Fibroblast of the aortic adventitia (primary cell): ENCODE measurements around the gene TSFM. TPM values are rescaled to one million over a fixed set of nuclear protein-coding genes. Genes with fewer than 3 reads are reported as not detected.

Experiments used
- DNase-seq: peaks from one replicate; pipeline ENCODE4 v3.0.0-alpha.2; 2010; ENCODE audit warnings: low read depth
- H3K4me3 ChIP-seq: 2 replicates; pipeline ENCODE4 v1.5.1; 2011; ENCODE audit warnings: low read depth, mild to moderate bottlenecking, control low read depth, low read length, moderate library complexity
- total RNA-seq: library from RNA; depleted of rRNA; stranded (reverse); fragments of >200 nt; gene quantifications from 2 replicates; pipeline ENCODE4 v1.2.3, GENCODE V29; 2012; ENCODE audit warnings: low replicate concordance
- TF ChIP-seq, protein P1 (sequence below): IDR thresholded peaks from 2 replicates; pipeline ENCODE4 v1.5.1; 2011; ENCODE audit warnings: mild to moderate bottlenecking, low read length, control low read depth, inconsistent platforms; ENCODE audit not compliant: insufficient read depth

Gene TSFM
- total RNA-seq, 1 donor, result 19.9 TPM

DNA sequence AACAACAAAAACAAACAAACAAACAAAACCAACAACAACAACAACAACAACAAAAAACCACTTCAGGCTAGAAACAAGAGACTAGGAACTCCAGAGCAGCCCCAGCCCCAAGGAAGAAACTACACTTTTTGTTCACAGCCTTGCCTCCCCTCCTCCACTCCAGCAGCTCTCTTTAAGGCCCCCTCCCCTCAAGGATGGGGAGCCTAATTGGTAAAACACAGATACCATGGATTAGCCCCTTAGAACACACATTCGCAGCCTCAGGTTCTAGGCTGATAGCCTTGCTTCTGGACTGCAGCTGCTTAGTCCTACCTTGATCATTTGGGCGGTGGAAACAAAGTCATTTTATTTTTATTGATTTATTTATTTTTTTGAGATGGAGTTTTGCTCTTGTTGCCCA lies 47.8 kb downstream of the TSFM start:
- TF ChIP-seq, protein P1, sequence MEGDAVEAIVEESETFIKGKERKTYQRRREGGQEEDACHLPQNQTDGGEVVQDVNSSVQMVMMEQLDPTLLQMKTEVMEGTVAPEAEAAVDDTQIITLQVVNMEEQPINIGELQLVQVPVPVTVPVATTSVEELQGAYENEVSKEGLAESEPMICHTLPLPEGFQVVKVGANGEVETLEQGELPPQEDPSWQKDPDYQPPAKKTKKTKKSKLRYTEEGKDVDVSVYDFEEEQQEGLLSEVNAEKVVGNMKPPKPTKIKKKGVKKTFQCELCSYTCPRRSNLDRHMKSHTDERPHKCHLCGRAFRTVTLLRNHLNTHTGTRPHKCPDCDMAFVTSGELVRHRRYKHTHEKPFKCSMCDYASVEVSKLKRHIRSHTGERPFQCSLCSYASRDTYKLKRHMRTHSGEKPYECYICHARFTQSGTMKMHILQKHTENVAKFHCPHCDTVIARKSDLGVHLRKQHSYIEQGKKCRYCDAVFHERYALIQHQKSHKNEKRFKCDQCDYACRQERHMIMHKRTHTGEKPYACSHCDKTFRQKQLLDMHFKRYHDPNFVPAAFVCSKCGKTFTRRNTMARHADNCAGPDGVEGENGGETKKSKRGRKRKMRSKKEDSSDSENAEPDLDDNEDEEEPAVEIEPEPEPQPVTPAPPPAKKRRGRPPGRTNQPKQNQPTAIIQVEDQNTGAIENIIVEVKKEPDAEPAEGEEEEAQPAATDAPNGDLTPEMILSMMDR, result no peak
- DNase-seq, result no peak
- H3K4me3 ChIP-seq, result no peak overlapping the region

GRCh38 chr12:57832966-57833365 lies 50.4 kb downstream of the TSFM start:
- TF ChIP-seq, protein P1, result no peak
- H3K4me3 ChIP-seq, result no peak overlapping the region
- DNase-seq, result no peak

DNA sequence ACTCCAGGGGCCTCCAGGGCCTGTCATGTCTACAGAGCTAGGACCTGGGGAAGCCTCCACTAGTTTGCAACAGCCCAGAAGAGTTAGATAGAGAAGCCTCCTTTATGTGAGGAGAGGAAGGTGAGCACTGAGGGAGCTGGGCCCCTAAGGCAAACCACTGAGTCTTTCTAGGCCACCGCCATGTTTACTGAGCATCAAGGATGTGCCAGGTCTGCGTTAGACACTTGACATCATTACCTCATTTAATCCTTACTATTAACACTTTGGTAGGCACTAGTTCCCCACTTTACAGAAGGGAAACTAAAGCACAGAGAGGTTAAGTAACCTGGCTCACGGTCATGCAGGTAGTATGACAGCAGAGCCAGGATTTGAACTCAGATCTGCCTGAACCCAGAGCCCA lies 51.1 kb downstream of the TSFM start:
- DNase-seq, result no peak
- no peak overlapping the region for H3K4me3 ChIP-seq
- TF ChIP-seq, protein P1, result no peak

DNA sequence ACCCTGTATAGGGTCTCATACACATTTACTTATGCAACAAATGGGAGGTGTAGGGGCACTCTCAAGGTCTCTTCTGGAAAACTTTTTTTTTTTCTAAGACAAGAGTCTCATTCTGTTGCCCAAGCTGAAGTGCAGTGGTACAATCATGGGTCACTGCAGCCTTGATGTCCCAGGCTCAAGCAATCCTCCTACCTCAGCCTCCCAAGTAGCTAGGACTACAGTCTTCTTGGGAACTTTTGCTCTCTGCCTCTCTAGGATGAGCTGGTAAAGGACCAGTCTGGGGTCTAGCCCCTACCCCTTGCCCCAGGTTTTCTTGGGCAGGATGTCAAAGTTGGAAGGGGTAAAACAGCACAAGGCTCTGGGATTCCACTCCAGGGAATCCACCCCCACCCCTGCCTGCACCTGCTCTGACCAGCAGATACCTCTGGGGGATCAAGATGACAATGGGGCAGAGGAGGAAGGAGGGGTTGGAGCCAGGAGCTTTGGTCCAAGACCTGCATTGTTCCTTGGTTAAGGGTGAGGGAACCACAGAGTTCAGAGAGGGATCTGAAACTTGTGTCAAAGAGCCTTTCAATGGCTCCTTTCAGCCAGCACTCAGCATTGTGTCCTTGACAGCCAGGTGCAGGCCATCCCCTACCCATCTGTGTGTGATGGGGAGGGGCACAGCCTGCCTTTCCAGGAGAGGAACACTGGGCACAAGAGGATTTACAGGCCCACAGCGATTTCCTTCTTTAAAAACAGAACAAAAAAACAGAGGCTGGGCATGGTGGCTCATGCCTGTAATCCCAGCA lies 51.7 kb downstream of the TSFM start:
- TF ChIP-seq, protein P1, result no peak
- no peak overlapping the region for H3K4me3 ChIP-seq
- DNase-seq, result no peak

GRCh38 chr12:57835366-57836288 lies 53.0 kb downstream of the TSFM start:
- peak overlapping the region; percentile 49 for H3K4me3 ChIP-seq

DNA sequence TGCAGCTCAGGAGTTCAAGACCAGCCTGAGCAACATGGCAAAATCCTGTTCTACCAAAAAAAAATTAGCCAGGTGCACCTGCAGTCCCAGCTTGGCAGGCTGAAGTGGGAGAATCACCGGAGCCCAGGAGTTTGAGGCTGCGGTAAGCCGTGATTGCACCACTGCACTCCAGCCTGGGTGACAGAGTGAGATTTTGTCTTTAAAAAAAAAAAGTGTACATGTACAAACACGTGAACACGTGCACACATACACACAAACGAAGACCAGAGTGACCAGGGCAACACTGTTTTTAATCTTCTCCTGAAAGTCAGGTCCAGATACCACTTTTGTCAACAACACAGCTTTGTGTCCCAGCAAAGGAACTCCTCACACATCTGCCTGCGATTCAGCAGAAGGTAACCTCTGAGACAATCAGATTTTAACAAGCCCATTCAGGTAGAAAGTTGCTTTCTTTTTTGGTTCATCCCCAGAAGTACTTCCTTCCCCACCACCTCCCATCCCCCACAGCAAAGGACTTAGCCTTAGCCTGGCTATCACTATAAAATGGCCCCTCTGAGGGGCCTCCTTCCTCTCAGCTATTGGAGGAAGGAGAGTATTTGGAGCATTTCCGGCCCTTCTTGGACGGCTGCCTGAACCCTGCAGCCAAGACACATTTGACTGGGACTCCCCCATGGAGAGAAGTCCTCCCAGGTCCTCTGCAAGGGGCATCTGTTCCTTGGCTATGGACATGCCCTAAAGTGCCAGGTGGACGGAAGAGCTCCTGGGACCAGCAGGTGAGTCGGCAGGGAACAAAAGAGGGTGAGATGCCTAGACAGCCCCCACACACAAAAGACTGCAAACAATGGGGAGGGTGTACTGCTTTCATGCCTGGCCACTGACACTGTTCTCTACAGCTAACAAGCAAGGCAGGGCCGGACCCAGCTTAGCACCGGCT lies 54.1 kb downstream of the TSFM start:
- TF ChIP-seq, protein P1, result no peak
- H3K4me3 ChIP-seq, result peak overlapping the region; percentile 49
- peak; percentile 88 for DNase-seq

More at GRCh38 chr12:57835366-57836288, 53.0 kb downstream of the TSFM start:
- TF ChIP-seq, protein P1, result no peak
- no peak for DNase-seq
